H1 (cell line): ENCODE measurements around the gene PDK2. TPM values are rescaled to one million over a fixed set of nuclear protein-coding genes. Genes with fewer than 3 reads are reported as not detected.

ENCODE experiments used
- CTCF ChIA-PET: fragments of 300-600 bp; sonication (Branson Sonifier 250); formaldehyde crosslinking; loops from one replicate; lab custom pipeline; 2021; ENCODE audit not compliant: partially characterized antibody; lab: Charles Lee
- POLR2A ChIA-PET: fragments of 300-600 bp; sonication (Branson Sonifier 250); formaldehyde crosslinking; loops from one replicate; lab custom pipeline; 2021; ENCODE audit warnings: inconsistent platforms; ENCODE audit not compliant: partially characterized antibody; lab: Charles Lee
- DNase-seq, 2 experiments: peaks; one replicate each; pipeline versions ENCODE4 v3.0.0 to v3.0.0-alpha.2; 2010 to 2022; ENCODE audit warnings: low spot score in 2 of 2, low read depth in 1 of 2, mixed read lengths in 1 of 2
- FAIRE-seq: peaks from 2 replicates; lab custom pipeline; 2011; peaks lifted over from hg19 to GRCh38; lab: Jason Lieb, UNC
- H2AFZ ChIP-seq: 2 replicates; pipeline ENCODE4 v1.8.1; 2012; ENCODE audit warnings: low read length, inconsistent platforms
- H2AK5ac ChIP-seq: 2 replicates; pipeline ENCODE4 v1.6.1; 2013; ENCODE audit warnings: low read depth, low read length
- H2BK120ac ChIP-seq: replicated peaks from 2 replicates; pipeline ENCODE3; 2013; ENCODE audit warnings: low read depth, low read length, inconsistent platforms
- H2BK12ac ChIP-seq: 2 replicates; pipeline ENCODE4 v1.6.1; 2013; ENCODE audit warnings: low read depth, low read length
- H2BK15ac ChIP-seq: 2 replicates; pipeline ENCODE4 v1.6.1; 2013; ENCODE audit warnings: low read length
- H2BK20ac ChIP-seq: 2 replicates; pipeline ENCODE4 v1.6.1; 2013; ENCODE audit warnings: low read length
- H2BK5ac ChIP-seq: 2 replicates; pipeline ENCODE4 v1.6.1; 2013; ENCODE audit warnings: low read depth, low read length
- H3K14ac ChIP-seq: 2 replicates; pipeline ENCODE4 v1.6.1; 2013; ENCODE audit warnings: inconsistent platforms; ENCODE audit not compliant: insufficient read length
- H3K18ac ChIP-seq: 2 replicates; pipeline ENCODE4 v1.6.1; 2013; ENCODE audit warnings: low read length; ENCODE audit errors: extremely low read depth
- H3K23ac ChIP-seq: 2 replicates; pipeline ENCODE4 v1.6.1; 2013; ENCODE audit warnings: inconsistent platforms; ENCODE audit not compliant: insufficient read length
- H3K23me2 ChIP-seq: 2 replicates; pipeline ENCODE4 v1.6.1; 2013; ENCODE audit warnings: low read depth, low read length
- H3K27ac ChIP-seq: 2 replicates; pipeline ENCODE4 v1.6.1; 2011; ENCODE audit warnings: low read depth, low read length, inconsistent platforms
- H3K27me3 ChIP-seq, 4 experiments: replicated peaks in 1 of 4; 1 replicate in 1 of 4; 2 replicates in 3 of 4; pipeline versions ENCODE4 v1.6.1 to v1.8.1; 2011 to 2013; ENCODE audit warnings: low read length in 3 of 4, mild to moderate bottlenecking in 3 of 4, inconsistent platforms in 2 of 4, mixed read lengths in 2 of 4, moderate library complexity in 1 of 4; ENCODE audit not compliant: control insufficient read depth in 3 of 4, insufficient read depth in 3 of 4; ENCODE audit errors: extremely low read depth in 1 of 4
- H3K36me3 ChIP-seq, 4 experiments: 2 replicates each; pipeline versions ENCODE4 v1.6.1 to v1.8.1; 2011 to 2013; ENCODE audit warnings: mild to moderate bottlenecking in 4 of 4, low read length in 3 of 4, moderate library complexity in 2 of 4, control low read depth in 1 of 4, inconsistent platforms in 1 of 4; ENCODE audit not compliant: insufficient read depth in 4 of 4, control insufficient read depth in 2 of 4
- H3K4ac ChIP-seq: replicated peaks from 2 replicates; pipeline ENCODE3; 2013; ENCODE audit warnings: low read length, low read depth, mixed read lengths, inconsistent platforms; ENCODE audit not compliant: insufficient read length
- H3K4me1 ChIP-seq, 4 experiments: replicated peaks in 1 of 4; 1 replicate in 1 of 4; 2 replicates in 3 of 4; pipeline versions ENCODE4 v1.6.1 to v1.8.1; 2011 to 2013; ENCODE audit warnings: low read length in 3 of 4, inconsistent platforms in 2 of 4, mixed read lengths in 1 of 4; ENCODE audit not compliant: insufficient read depth in 4 of 4, control insufficient read depth in 3 of 4
- H3K4me2 ChIP-seq, 2 experiments: 2 replicates each; pipeline versions ENCODE4 v1.6.1 to v1.8.1; 2011 to 2013; ENCODE audit warnings: low read depth in 2 of 2, low read length in 2 of 2, control low read depth in 1 of 2, inconsistent platforms in 1 of 2, mild to moderate bottlenecking in 1 of 2; ENCODE audit not compliant: insufficient read depth in 1 of 2
- H3K4me3 ChIP-seq, 4 experiments: fragments of 200-600, 300-600 bp in 1 of 4; sonication (generic), shearing (Covaris generic), sonication (Bioruptor Twin) in 1 of 4; 2 replicates each; pipeline versions ENCODE4 v1.5.1 to v1.8.1; 2011 to 2016; ENCODE audit warnings: low read length in 4 of 4, low read depth in 3 of 4, control low read depth in 2 of 4, inconsistent platforms in 2 of 4, mild to moderate bottlenecking in 2 of 4, mixed read lengths in 1 of 4, moderate library complexity in 1 of 4; ENCODE audit not compliant: insufficient read depth in 2 of 4; ENCODE audit errors: extremely low read depth in 1 of 4
- H3K56ac ChIP-seq: replicated peaks from 2 replicates; pipeline ENCODE3; 2013; ENCODE audit warnings: low read depth, mild to moderate bottlenecking, mixed read lengths, low read length, inconsistent platforms; ENCODE audit not compliant: insufficient read length
- H3K79me1 ChIP-seq: 2 replicates; pipeline ENCODE4 v1.6.1; 2013; ENCODE audit warnings: low read depth, low read length, control low read depth
- H3K79me2 ChIP-seq, 2 experiments: 2 replicates each; pipeline versions ENCODE4 v1.6.1 to v1.8.1; 2012 to 2013; ENCODE audit warnings: low read length in 2 of 2, mild to moderate bottlenecking in 2 of 2, inconsistent platforms in 1 of 2; ENCODE audit not compliant: insufficient read depth in 2 of 2, control insufficient read depth in 1 of 2
- H3K9ac ChIP-seq, 4 experiments: replicated peaks in 1 of 4; 1 replicate in 1 of 4; 2 replicates in 3 of 4; pipeline versions ENCODE4 v1.6.1 to v1.8.1; 2011 to 2013; ENCODE audit warnings: low read depth in 3 of 4, low read length in 3 of 4, control low read depth in 2 of 4, mild to moderate bottlenecking in 2 of 4, moderate library complexity in 2 of 4, inconsistent platforms in 1 of 4; ENCODE audit errors: extremely low read depth in 1 of 4
- H3K9me3 ChIP-seq, 2 experiments: 2 replicates each; pipeline versions ENCODE4 v1.6.1 to v1.8.1; 2012 to 2013; ENCODE audit warnings: mild to moderate bottlenecking in 2 of 2, moderate library complexity in 2 of 2, control low read depth in 1 of 2, inconsistent platforms in 1 of 2, low read depth in 1 of 2, low read length in 1 of 2, mixed read lengths in 1 of 2; ENCODE audit not compliant: insufficient read depth in 2 of 2
- H4K20me1 ChIP-seq, 2 experiments: replicated peaks in 1 of 2; 2 replicates each; pipeline versions ENCODE3 to v1.8.1; 2011 to 2013; ENCODE audit warnings: inconsistent platforms in 2 of 2, low read length in 2 of 2, mild to moderate bottlenecking in 1 of 2; ENCODE audit not compliant: insufficient read depth in 2 of 2, control insufficient read depth in 1 of 2
- H4K5ac ChIP-seq: 2 replicates; pipeline ENCODE4 v1.6.1; 2013; ENCODE audit warnings: low read length, low read depth, mixed read lengths, inconsistent platforms; ENCODE audit not compliant: insufficient read length
- H4K8ac ChIP-seq: 2 replicates; pipeline ENCODE4 v1.8.0; 2013; ENCODE audit warnings: mild to moderate bottlenecking, moderate library complexity, low read length, inconsistent platforms; ENCODE audit not compliant: insufficient read depth; ENCODE audit errors: extremely low read depth
- H4K91ac ChIP-seq: replicated peaks from 2 replicates; pipeline ENCODE3; 2013; ENCODE audit warnings: low read length, mixed read lengths, inconsistent platforms; ENCODE audit not compliant: insufficient read length
- CTCF ChIP-seq, 3 experiments: IDR thresholded peaks; 1 replicate in 2 of 3; 2 replicates in 1 of 3; pipeline versions ENCODE4 v1.5.1 to v1.6.1; 2011; ENCODE audit warnings: low read length in 3 of 3, mild to moderate bottlenecking in 3 of 3, inconsistent platforms in 2 of 3, low read depth in 1 of 3, moderate library complexity in 1 of 3; ENCODE audit not compliant: insufficient read depth in 1 of 3; ENCODE audit errors: control extremely low read depth in 1 of 3
- POLR2A ChIP-seq, 2 experiments: IDR thresholded peaks; 1 replicate in 1 of 2; 2 replicates in 1 of 2; pipeline ENCODE4 v1.6.1; 2011; ENCODE audit warnings: low read depth in 2 of 2, low read length in 2 of 2, mild to moderate bottlenecking in 2 of 2; ENCODE audit errors: control extremely low read depth in 1 of 2
- WGBS, 2 experiments: shearing (Covaris generic) in 1 of 2; methylation state at CpG; one replicate each; pipeline versions ENCODE4 v1.1.6 to v1.1.7; 2013 to 2015; ENCODE audit warnings: low lambda C conversion rate in 2 of 2, mixed read lengths in 2 of 2, inconsistent platforms in 1 of 2, low coverage in 1 of 2, missing lambda C conversion rate in 1 of 2; ENCODE audit not compliant: insufficient replicate concordance in 2 of 2, insufficient coverage in 1 of 2, insufficient read length in 1 of 2; ENCODE audit errors: extremely low coverage in 1 of 2, missing lambda C conversion rate in 1 of 2; 5-methylcytosine and 5-hydroxymethylcytosine counted together
- polyA plus RNA-seq, 7 experiments: library from polyadenylated mRNA; depleted of rRNA in 3 of 7; stranded (reverse) in 5 of 7; unstranded in 2 of 7; fragments of >200 nt in 5 of 7; fragments of 200-250 nt in 2 of 7; gene quantifications; 1 replicate in 5 of 7; 2 replicates in 1 of 7; 4 replicates in 1 of 7; pipeline versions ENCODE4 v1.2.1 to v1.2.3, GENCODE V29; 2011 to 2013; ENCODE audit warnings: missing spikeins in 2 of 7, mixed read lengths in 2 of 7
- total RNA-seq: library from RNA; stranded (reverse); fragmentation: NEBNext Ultra II Directional; extraction: Animal tissue kit (Norgen Biotek cat#: 25700); gene quantifications from 2 replicates; pipeline ENCODE4 v1.2.1, GENCODE V29; 2021

PDK2 gene
- total and polyA plus RNA-seq, 2 of the 8 experiments (the other 6 are each of a cell fraction or from before 2014, with no cell fraction given), result 18.3 to 121 TPM

GRCh38 chr17:50147841-50148225, 52.7 kb downstream of the PDK2 start:
- H2AFZ ChIP-seq, result no peak overlapping the region
- POLR2A ChIA-PET, result interaction anchor here (1.3 to 2.6 kb wide), 4 partner anchors 8 to 25 kb away, joined by 4 to 9 read pairs (median 7); no protein-coding TSS in a partner anchor
- H3K14ac ChIP-seq, result no peak overlapping the region
- no peaks in the 10 kb centered on the region for H3K9me3 ChIP-seq
- H3K4ac ChIP-seq, result no peak overlapping the region
- H3K18ac ChIP-seq, result peak overlapping the region; percentile 48
- FAIRE-seq, result no peak
- peaks cover 30% of the 10 kb centered on the region for H3K23me2 ChIP-seq
- no peak overlapping the region for H3K27ac ChIP-seq
- peak overlapping the region in 3 of 4 experiments; percentile 30 to 64 (median 36); a peak in 5 of 8 replicates for H3K4me3 ChIP-seq
- H4K91ac ChIP-seq, result no peak overlapping the region
- H2BK5ac ChIP-seq, result no peak overlapping the region; the same call in 1 of the 2 replicates
- peaks cover 5 to 16% of the 10 kb centered on the region in 2 experiments for H4K20me1 ChIP-seq
- CTCF ChIA-PET, result interaction anchor here (0.6 to 21.5 kb wide), 15 partner anchors 10 to 198 kb away, joined by 3 to 299 read pairs (median 5); partner anchors contain the start of genes COL1A1, SAMD14 and SGCA
- H3K36me3 ChIP-seq, result peaks cover 0 to 6% (median 0%) of the 10 kb centered on the region in 4 experiments; a peak in 1 of 8 replicates
- TF ChIP-seq CTCF (IDR thresholded peaks at IDR 0.05; ENCODE audit: control extremely low read depth in 1 of 3, insufficient read depth in 1 of 3, low read depth in 1 of 3, low read length in 3 of 3) (no peak), POLR2A (IDR thresholded peaks at IDR 0.05; ENCODE audit: control extremely low read depth in 1 of 2, low read depth in 2 of 2, low read length in 2 of 2) (no peak)
- H3K79me2 ChIP-seq, result no peaks in the 10 kb centered on the region; a peak in 1 of 4 replicates
- 60% methylated on average over 5 of the region's 5 CpGs; no CpG with 5 or more reads in 1 of the 2 experiments for WGBS, 2 experiments
- 0 out of 2 replicates have a peak overlapping the region, but pooled peaks have one; percentile 72 for H2BK20ac ChIP-seq
- no peak overlapping the region for H3K9ac ChIP-seq
- 0 out of 2 replicates have a peak overlapping the region, but pooled peaks have one; percentile 16 for H2BK15ac ChIP-seq
- H3K79me1 ChIP-seq, result peaks cover 8% of the 10 kb centered on the region
- H2BK12ac ChIP-seq, result no peak overlapping the region
- no peak overlapping the region for H4K8ac ChIP-seq
- H3K23ac ChIP-seq, result no peak overlapping the region
- H2BK120ac ChIP-seq, result no peak overlapping the region
- peaks cover 2 to 17% (median 15%) of the 10 kb centered on the region in 4 experiments; a peak in 6 of 7 replicates for H3K27me3 ChIP-seq
- peak overlapping the region; percentile 87 to 88; a peak in 3 of 4 replicates for H3K4me2 ChIP-seq
- H3K56ac ChIP-seq, result no peak overlapping the region
- H4K5ac ChIP-seq, result no peak overlapping the region
- peaks cover 0 to 33% (median 16%) of the 10 kb centered on the region in 4 experiments; a peak in 6 of 7 replicates for H3K4me1 ChIP-seq
- no peak overlapping the region for H2AK5ac ChIP-seq
- DNase-seq, result peak in 1 of 2 experiments; percentile 50
